Activated CD8-positive, alpha-beta memory T cell treated with anti-CD3 and anti-CD28 coated beads, Interleukin-2, amount 50 U/mL, for 4 hours (primary cell): ENCODE data around the gene ERBB4.

Source experiments
- DNase-seq: peaks from one replicate; pipeline ENCODE4 v3.0.0-alpha.2; 2020

The ERBB4 gene

DNA sequence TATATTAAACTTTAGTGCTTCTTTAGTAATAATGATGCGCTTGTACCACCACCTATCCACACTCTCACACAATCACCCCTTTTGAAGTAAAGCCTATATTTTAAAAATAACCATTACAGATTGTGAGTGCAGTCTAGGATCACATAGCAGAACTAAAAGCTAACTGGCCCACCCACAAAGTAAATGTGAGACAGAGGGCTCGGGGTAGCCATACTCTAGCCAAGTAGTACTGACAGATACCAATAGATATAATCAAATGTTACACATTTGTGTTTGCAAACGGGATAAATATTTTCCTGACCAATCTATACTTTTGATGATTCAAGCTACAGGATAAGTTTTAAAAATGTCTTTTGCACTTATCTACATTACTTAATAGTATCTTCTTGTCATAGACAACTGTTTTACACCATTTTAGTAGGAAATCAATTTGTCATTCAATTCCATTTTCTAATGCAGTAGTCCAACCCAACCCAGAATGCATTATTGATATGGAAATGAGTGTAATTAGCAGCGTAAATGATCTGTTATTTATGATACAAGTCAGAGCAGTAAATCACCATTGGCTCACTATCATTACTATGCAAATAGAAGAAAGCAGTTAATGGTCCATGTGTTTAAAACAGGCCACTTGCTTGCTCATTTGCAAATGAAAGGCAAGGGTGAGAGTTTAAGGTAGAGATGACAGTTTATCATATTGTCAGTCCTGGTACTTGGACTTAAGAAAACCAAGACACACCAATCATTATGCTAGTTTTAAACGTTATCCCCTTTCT lies 111.8 kb downstream of the ERBB4 start:
- DNase-seq, result no peak

- no peak for DNase-seq
Observed at GRCh38 chr2:212424082-212424481, 114.5 kb downstream of the ERBB4 start.

DNA sequence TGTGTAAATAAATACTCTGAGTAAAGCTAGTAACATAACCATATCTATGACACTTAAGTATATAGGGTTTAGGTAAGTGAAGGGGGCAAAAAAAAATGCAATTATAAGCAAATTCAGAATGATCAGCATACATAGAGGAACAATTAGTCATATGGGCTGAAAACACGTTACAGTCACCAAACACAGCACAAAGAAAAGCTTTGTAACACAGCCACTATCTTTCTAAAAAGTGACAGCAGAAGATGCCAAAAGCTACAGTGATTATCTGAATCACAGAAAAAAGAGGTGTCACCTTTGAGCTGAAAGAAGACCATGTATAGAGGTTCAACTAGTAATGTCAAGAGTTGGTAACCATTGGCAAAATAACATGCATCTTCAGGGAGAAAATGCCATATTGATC lies 115.5 kb downstream of the ERBB4 start:
- no peak for DNase-seq

DNA sequence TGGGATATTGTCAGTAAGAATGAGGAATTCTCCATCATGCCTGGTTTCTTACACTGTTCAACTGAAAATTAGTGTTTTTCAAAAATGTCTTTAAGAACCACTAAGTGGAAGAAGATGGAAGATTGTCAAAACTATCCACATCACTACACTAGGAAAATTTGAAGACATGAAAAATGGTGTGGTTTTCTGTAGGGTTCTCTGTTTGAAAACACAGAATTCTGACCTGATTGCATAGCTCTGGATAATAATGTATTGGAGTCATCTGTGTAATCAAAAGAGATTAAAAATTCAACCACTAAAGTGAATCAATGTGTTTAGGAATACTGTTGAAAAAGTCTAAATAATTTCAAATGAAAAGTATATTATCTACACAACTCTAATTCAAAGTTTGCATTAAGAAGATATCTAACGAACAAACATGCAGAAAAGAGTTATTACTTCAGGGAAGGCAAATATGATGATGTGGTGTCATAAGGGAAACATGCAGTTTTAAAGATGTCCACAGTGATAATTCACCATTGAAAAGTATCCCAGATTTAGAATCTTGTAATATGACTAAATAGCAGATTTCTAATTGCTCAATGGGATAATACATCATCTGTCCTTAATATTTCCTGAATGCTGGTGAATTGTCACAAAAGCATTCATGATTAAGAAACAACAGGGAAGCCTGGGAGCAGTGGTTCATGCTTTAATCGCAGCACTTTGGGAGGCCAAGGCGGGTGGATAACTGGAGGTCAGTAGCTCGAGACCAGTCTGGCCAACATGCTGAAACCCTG lies 116.9 kb downstream of the ERBB4 start:
- DNase-seq, result no peak

GRCh38 chr2:212416086-212416485 lies 122.5 kb downstream of the ERBB4 start:
- no peak for DNase-seq

DNA sequence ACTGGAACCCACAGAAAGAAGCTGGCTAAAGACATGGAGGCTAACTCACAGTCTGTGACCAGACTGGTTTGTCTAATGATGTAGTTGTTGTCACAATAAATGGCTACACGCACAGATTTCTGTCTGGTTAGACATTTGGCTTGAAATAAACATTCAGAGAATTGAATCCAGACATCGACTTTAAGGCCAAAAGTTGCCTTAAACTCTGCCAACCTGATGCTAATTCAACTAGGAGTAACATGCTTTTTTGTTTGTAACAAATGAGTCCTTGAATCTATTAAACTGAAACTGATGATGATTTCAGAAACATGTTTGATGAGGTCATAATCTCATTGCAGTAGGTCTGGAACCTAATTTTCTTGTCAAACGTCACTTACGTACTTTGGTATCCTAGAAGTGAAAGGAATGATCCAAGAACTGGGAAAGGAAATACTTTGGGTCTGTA lies 123.8 kb downstream of the ERBB4 start:
- no peak for DNase-seq

DNA sequence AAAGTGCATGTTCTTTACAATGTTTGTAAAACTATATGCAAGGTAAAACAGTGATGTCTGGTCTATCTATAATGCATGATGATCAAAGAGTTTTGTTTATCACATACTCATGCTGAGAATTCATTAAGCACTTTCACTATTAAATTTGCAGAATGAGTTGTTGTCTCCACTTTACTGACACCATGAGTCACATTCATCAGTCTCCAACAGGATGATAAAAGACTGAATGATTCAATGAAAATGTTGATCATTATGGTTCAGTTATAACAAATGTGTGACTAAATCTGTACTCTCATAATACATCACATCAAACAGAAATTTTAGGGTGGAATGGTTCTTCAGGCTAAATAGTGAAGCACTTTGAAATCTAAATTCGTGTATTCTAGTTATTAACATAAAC lies 129.0 kb downstream of the ERBB4 start:
- no peak for DNase-seq

DNA sequence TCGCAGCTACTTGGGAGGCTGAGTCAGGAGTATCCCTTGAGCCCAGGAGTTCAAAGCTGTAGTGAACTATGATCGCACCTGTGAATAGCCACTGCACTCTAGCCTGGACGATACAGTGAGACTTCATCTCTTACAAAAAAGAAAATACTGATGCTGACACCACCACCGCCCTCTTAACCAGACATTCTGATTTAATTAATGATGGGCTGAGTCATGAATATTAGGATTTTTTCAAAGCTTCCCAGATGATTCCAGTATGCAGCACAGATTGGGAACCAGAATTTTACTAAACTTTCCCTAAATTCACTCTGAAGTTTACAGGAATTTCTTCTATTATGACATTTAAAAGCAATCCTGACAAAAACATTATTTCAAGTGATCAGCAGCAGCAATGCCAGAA lies 130.1 kb downstream of the ERBB4 start:
- DNase-seq, result no peak

GRCh38 chr2:212406716-212407115 lies 131.9 kb downstream of the ERBB4 start:
- no peak for DNase-seq

- no peak for DNase-seq
Observed at GRCh38 chr2:212402316-212402715, 136.3 kb downstream of the ERBB4 start.

DNA sequence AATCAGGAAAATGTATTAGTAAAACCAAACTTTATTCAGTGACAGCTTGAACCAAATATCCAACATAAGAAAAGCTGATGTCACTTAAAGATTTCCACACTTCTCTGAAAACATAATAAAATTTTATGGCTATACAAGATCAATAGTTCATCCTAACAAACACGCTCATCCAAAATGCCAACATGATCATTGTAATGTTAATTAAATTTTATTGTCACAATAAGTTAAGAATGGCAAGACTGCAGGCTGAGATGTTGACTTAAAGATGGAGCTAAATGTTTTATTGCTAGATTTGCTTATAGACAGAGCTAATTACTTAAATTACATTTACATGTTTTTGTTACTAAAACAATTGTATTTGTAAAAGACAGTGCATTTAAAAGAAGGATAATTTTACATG lies 140.3 kb downstream of the ERBB4 start:
- DNase-seq, result no peak

DNA sequence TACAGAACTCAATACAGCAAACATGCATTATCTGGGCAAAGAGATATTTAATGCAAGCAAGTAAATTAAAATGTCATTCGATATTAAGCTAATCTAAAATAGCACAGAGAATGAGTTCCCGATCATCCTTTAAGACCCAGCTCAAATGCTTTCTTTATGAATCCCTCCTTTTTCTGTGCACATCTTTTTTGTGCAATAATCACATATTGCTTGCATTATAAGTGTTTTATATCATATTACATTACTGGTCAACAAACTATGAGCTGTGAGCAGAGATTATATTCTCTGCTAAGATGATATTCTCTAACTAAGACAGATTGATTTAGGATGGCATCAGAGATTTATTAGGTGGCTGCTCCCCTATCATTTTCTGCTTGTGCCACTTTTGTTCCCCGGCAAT lies 146.1 kb downstream of the ERBB4 start:
- DNase-seq, result no peak

- no peak for DNase-seq
Observed at GRCh38 chr2:212392043-212392442, 146.6 kb downstream of the ERBB4 start.

DNA sequence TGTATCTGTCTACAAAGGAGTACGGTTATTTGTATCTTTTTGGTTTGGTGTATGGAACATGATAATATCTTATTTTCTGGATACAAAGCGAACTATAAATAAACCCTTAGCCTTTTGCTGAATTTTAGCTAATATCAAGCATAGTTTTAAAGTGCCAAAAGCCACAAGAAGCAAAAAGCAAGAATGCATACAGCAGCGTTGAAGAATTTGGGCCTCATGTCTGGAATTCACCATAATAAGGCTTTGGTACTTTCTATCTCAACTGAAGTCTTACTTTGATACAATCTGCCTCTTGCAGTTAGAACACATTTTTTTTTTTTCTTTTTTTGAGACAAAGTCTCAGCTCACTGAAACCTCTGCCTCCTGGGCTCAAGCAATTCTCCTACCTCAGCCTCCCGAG lies 151.5 kb downstream of the ERBB4 start:
- DNase-seq, result no peak

GRCh38 chr2:212385241-212385640 lies 153.4 kb downstream of the ERBB4 start:
- no peak for DNase-seq

- DNase-seq, result no peak
Observed at GRCh38 chr2:212384027-212384426, 154.6 kb downstream of the ERBB4 start.

GRCh38 chr2:212381428-212382102 lies 157.0 kb downstream of the ERBB4 start:
- DNase-seq, result no peak

- DNase-seq, result no peak
Observed at GRCh38 chr2:212379103-212379502, 159.5 kb downstream of the ERBB4 start.

DNA sequence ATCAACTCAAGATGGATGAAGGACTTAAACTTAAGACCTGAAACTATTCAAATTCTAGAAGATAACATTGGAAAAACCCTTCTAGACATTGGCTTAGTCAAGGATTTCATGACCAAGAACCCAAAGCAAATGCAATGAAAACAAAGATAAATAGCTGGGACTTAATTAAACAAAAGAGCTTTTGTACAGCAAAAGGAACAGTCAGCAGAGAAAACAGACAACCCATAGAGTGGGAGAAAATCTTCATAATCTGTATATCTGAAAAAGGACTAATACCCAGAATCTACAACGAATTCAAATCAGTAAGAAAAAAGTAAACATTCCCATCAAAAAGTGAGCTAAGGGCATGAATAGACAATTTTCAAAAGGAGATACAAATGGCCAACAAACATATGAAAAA lies 171.2 kb downstream of the ERBB4 start:
- no peak for DNase-seq

DNA sequence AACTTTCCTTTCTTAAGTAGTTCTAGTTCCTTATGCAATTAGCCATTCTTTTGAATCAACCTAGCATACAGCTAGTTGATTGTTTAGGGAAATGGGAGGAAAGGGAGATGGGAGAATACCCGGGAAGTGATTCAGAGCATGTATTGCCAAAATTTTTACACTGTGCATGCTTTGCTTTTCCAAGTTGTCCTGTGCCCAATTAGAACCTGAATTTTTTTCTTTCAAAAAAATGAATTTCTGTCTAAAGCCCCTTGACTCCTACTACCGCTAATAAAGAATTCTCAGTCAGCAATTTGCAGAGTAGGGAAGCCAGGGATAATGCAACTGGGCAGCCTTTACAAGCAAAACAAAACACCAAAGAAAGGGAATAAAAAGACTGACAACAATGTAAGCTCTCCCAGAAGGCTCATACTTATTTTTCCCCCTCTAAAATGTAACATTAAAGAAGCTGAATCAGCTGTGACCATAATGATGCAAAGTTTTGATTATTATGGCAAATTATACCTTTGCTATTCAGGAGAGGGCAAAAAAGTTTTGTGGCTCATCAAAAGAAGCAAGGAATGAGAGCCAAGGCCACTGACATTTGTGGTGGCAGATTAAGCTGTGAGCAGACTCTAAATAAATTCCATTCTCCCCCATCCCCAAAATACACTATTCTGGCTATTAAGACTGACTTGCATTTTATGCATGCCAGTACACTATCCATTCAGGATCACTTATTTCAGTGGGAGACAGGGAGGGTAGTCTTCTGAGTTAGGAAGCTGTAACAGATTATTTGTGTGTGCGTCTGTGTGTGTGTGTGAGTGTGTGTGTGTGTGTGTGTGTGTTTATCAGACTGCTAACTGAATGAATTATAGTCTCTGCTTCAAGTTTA lies 174.3 kb downstream of the ERBB4 start:
- no peak for DNase-seq

DNA sequence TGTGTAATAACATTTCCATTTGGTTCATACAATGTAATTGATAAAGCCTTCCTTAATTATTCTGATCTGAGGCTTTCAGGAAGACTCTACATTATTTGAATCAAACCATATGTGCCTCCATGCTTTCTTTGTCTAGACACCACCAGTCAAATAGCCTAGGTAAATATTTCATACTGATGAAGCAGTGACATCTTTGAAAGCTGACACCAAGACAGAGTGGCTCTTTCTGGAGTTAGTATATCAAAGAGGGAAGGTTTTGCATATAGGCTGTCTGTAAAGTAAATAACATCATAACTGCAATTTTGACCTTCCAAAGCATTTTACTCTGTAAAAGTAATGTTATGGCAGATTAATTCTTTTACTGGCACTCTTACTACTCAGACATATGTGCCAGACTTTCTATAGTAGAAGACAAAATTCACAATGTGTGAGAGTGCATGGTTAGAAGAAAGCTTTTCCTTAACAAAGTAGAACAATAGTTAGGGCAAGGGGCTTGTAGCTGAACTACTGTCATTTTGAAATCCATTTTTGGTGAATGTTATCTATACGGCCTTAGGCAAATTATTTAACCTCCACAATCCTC lies 177.3 kb downstream of the ERBB4 start:
- no peak for DNase-seq

- DNase-seq, result no peak
Observed at GRCh38 chr2:212360068-212360460, 178.5 kb downstream of the ERBB4 start.
